ENCODE data around the gene GDF7.

Gene GDF7

DNA sequence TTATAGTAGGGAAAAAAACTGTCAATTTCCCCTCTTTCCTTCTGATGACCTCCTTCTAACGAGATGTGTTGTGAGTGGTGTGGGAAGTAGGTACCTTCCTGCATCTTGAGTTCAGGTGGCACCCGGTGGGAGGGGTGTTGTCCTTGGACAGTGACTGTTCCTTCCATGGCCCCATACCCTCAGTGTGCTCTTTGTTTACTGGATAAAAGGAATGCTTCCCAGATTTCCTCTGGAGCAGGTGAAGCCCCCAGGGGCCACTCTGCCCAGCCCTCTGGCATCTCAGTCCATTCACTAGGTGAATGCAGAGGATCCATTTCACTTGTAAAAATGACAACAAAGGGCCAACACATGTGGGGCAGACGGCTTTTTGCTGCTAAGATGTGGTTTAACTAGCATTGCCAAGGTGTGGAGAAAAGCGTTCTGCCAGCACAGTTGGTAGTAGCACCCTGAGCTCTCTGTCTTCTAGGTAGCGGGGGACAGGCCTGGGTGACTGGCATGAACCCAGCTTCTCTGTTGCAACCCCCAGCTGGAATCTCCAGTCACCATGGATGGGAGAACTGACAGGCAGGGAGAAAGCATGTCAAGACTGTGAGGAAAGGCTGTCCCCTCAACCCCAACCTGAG, 6.9 kb downstream of the GDF7 start:
- H3K9me3 ChIP-seq = no peaks in the 10 kb centered on the region
- no peak overlapping the region for H3K4me3 ChIP-seq (ENCODE audit: low read depth in 1 of 2, low read length in 1 of 2)
- no peak overlapping the region for H3K27ac ChIP-seq
- H3K4me1 ChIP-seq (ENCODE audit: control insufficient read depth in 1 of 2, insufficient read depth in 1 of 2, low read depth in 1 of 2, low read length in 1 of 2) = peaks cover 15 to 38% of the 10 kb centered on the region in 2 experiments
- H3K27me3 ChIP-seq = peaks cover 71% of the 10 kb centered on the region
- no peak for TF ChIP-seq CTCF (IDR thresholded peaks at IDR 0.05)
- no peaks in the 10 kb centered on the region for H3K36me3 ChIP-seq

DNA sequence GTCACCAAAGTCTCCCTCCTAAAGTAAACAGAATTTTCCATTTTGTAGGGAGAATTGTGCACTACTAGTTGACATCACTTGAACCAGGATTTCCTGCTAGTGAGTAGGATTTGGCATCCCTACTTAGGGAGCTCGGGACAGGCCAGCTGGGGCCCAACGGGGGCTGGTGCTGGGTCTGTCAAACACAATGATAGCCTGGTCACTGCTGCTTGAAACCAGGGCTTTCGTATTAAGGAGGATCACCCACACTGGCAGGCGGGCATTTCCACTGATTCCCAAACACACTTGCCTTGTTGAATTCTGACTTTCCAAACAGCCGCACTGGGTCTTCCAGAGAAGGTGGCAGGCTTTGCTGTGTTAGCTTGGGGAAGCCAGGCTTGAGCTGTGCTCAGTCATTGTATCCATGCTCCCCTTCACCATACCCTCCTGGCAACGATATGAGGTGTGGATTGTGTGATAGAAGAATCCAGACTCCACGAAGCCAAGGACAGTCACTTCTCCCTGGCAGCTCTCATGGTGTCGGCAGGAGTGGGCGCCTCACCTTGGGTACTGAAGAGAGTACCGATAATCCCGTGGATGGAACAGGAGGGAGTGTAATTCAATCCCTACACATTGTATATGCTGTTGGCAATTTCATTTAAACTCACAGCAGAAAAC, 7.5 kb downstream of the GDF7 start:
- Histone ChIP-seq H3K27ac (no peak overlapping the region), H3K27me3 (peaks cover 64% of the 10 kb centered on the region)

DNA sequence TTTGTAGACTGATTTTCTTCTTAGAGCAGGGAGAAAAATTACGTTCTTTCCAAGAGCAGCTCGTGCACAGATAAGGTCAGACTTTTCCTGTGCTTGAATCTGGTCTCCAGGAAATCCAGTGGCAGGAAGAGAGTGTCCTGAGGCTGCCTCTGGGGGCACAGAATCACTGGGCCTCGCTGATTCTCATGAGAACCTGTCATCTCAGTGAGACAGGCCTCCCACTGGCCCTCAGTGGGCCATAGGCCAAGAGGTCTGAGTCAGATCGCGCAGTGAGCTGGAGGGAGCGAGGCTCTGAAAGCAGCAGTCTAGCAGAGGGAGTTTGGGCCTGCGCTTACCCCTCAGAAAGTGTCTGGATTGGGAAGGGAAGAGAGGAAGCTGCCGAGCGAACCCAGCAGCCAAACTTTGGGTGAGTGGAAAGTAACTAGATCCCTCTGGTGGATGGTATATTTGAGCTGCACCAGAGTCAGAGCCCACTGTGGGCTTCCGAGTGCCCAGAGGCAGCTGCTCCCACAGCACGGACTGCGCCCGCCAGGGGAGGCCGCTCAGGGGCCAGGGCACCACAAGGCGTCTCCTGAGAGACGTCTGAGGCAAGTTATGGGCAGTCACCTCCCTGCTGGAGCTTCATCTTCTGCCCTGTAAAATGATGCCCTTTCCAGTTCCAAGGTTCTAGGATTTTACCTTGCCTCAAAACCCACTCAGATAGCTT, 8.2 kb downstream of the GDF7 start:
- TF ChIP-seq CTCF (IDR thresholded peaks at IDR 0.05) = no peak
- Histone ChIP-seq H3K4me1 (ENCODE audit: control insufficient read depth in 1 of 2, insufficient read depth in 1 of 2, low read depth in 1 of 2, low read length in 1 of 2) (peaks cover 15 to 27% of the 10 kb centered on the region in 2 experiments), H3K4me3 (ENCODE audit: low read depth in 1 of 2, low read length in 1 of 2) (no peak overlapping the region), H3K27ac (no peak overlapping the region), H3K36me3 (no peaks in the 10 kb centered on the region), H3K27me3 (peaks cover 57% of the 10 kb centered on the region), H3K9me3 (no peaks in the 10 kb centered on the region)

More for the DNA sequence above, 7.5 kb downstream of the GDF7 start:
- no peak for TF ChIP-seq CTCF (IDR thresholded peaks at IDR 0.05)
- H3K36me3 ChIP-seq = no peaks in the 10 kb centered on the region
- H3K4me3 ChIP-seq (ENCODE audit: low read depth in 1 of 2, low read length in 1 of 2) = no peak overlapping the region
- peaks cover 15 to 33% of the 10 kb centered on the region in 2 experiments for H3K4me1 ChIP-seq (ENCODE audit: control insufficient read depth in 1 of 2, insufficient read depth in 1 of 2, low read depth in 1 of 2, low read length in 1 of 2)
- H3K9me3 ChIP-seq = no peaks in the 10 kb centered on the region

DNA sequence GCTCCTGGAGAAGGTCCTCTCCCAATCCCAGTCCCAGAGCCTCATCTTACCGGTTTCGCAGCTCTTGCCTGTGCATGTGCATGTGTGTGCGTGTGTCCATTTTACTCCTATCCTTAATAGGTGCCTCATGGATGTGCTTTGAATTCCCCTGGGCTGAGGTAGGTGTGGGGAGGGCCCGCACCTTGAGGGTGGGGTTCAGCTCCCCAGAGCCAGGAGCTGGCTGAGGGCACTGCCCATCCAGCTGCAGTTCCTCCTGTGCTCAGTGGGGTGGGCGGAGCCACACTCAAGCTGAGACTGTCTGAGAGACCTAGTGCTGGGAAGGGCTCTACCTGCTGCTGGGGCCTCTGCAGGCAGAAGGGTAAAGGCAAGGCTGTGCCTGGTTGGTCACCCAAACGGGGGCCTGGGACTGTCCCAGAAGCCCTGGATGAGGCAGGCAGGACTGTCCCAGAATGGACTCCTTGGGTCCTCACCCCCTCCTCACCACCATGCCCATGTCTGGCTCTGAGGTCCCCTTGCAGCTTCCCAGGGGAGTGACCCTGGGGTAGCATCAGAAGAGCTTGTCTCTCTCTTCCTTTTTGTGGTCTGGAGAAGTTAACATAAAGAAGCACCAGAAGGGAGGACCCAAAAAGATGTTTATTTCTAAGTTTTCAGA, 8.9 kb downstream of the GDF7 start:
- Histone ChIP-seq H3K9me3 (no peaks in the 10 kb centered on the region), H3K27me3 (peaks cover 50% of the 10 kb centered on the region), H3K36me3 (no peaks in the 10 kb centered on the region), H3K4me1 (ENCODE audit: control insufficient read depth in 1 of 2, insufficient read depth in 1 of 2, low read depth in 1 of 2, low read length in 1 of 2) (peaks cover 15 to 20% of the 10 kb centered on the region in 2 experiments), H3K27ac (no peak overlapping the region), H3K4me3 (ENCODE audit: low read depth in 1 of 2, low read length in 1 of 2) (no peak overlapping the region)
- TF ChIP-seq CTCF (IDR thresholded peaks at IDR 0.05) = no peak

DNA sequence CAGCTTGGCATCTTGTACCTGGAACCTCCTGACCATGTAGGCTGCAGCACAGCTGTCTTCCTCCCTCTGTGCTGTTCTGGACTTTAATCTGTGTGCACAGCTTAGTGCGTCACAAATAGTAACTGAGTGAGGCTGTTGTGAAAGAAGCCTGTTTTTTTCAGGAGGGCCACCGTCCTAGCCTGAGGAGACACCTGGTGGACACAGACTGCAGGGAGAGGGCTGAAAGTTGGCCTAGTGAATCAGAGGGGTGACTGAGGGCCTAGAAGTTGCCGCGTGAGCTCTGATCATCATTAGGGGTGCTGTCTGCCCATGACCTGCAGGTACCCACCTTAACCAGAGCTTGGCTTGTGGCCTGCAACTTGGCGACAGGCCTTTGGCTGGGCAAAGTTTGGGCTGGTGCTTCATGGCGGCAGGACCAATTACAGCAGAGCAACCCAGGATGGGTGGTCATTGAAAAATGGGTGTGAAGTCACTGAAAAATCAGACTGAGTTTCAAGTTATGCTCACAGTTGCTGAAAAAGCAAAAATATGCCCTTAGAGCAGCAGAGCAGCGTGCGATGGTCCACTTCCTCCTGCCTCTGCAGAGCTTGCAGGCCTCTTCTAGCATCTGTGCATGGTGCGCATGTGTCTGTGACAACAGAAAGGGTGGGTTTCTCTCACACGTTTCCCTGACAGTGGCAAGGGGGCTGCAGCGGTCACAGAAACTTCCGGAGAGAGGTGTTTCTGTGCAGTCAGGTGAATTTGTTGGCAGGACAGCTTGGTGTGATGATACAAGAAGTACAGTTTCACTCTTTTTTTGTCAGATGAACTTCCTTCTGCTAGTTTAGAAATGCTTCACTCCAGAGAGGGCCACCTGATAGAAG, 9.6 kb downstream of the GDF7 start:
- no peak overlapping the region for H3K4me3 ChIP-seq (ENCODE audit: low read depth in 1 of 2, low read length in 1 of 2)
- no peak for TF ChIP-seq CTCF (IDR thresholded peaks at IDR 0.05)
- peaks cover 43% of the 10 kb centered on the region for H3K27me3 ChIP-seq
- no peak overlapping the region for H3K27ac ChIP-seq
- no peaks in the 10 kb centered on the region for H3K9me3 ChIP-seq
- H3K36me3 ChIP-seq = no peaks in the 10 kb centered on the region
- peaks cover 10 to 12% of the 10 kb centered on the region in 2 experiments for H3K4me1 ChIP-seq (ENCODE audit: control insufficient read depth in 1 of 2, insufficient read depth in 1 of 2, low read depth in 1 of 2, low read length in 1 of 2)

Data from neutrophil (primary cell).